ENCODE results near the gene PLPP1.

DNA sequence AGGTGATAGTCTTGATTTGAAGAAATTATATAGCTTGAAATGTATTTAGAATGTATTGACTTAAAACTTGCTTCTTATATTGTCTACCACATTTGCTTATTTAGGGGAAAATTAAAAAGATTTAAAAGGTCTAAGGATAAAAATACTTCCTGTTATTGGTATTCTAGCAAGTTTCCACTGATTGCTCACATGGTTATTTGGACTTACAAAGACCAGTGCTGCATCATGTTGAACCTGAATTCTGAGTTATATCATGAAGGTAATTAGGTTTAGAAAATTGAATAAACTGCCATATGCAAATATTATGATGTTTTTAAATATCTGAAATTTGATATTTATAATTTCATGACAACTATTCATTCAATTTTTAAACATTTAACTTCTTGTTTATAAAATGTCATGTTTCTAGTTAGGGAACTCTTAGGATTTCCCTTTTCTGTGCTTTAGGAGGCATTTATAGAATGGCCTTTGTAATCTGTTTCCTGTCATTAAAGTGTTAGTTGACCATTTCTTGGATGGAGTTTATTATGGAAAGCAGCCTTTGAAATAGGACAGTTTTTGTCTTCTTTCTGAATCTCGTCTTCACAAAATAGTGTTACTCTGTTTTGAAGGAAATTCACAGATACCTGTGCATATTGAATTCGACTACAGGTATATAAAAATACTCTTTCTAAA is 141.1 kb downstream of the PLPP1 start:
- TF ChIP-seq TAF1 (conservative IDR thresholded peaks at IDR 0.05) = no peak
- TF ChIP-seq, protein P1, sequence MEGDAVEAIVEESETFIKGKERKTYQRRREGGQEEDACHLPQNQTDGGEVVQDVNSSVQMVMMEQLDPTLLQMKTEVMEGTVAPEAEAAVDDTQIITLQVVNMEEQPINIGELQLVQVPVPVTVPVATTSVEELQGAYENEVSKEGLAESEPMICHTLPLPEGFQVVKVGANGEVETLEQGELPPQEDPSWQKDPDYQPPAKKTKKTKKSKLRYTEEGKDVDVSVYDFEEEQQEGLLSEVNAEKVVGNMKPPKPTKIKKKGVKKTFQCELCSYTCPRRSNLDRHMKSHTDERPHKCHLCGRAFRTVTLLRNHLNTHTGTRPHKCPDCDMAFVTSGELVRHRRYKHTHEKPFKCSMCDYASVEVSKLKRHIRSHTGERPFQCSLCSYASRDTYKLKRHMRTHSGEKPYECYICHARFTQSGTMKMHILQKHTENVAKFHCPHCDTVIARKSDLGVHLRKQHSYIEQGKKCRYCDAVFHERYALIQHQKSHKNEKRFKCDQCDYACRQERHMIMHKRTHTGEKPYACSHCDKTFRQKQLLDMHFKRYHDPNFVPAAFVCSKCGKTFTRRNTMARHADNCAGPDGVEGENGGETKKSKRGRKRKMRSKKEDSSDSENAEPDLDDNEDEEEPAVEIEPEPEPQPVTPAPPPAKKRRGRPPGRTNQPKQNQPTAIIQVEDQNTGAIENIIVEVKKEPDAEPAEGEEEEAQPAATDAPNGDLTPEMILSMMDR (IDR thresholded peaks at IDR 0.05; ENCODE audit: low read depth, low read length, missing input control) = no peak
- no peak for TF ChIP-seq YY1 (IDR thresholded peaks at IDR 0.05)
- TF ChIP-seq RXRA (IDR thresholded peaks at IDR 0.05) = no peak
